GM19238 (cell line): ENCODE data around the gene RABGAP1L.

Experiments used
- DNase-seq: peaks from one replicate; pipeline ENCODE4 v3.0.0; 2011; ENCODE audit warnings: low spot score; ENCODE audit not compliant: insufficient read length

Gene RABGAP1L

DNA sequence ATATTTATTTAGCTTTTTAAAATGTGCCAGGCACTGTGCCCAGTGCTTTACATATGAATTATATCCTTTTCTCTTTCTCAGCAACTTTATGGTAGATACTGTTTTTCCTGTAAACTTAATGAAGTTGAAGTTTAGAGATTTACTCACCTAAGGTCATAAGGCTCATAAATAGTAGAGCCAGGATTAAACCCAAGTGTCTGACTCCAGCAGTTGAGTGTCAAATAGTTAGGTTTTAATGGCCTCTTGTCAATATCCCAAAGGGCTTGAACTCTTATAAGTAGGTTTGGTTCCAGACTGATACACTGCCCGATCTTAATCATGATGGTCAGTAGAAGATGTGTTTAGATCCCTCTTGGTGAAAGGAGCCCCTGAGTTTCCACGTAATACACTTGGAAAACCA lies 37.8 kb downstream of the RABGAP1L start:
- no peak for DNase-seq

DNA sequence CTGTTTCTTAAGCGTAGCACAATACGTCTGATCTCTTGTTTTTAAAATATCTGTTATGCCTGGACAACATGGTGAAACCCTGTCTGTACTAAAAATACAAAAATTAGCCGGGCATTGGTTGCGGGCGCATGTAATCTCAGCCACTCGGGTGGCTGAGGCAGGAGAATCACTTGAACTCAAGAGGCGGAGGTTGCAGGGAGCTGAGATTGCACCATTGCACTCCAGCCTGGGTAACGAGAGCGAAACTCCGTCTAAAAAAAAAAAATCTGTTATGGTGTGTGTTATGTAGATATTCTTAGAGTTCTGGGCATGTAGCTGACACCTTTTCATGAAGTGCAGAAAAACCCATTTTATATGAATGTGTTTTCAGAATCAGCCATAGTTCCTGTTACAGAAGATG lies 38.2 kb downstream of the RABGAP1L start:
- no peak for DNase-seq

DNA sequence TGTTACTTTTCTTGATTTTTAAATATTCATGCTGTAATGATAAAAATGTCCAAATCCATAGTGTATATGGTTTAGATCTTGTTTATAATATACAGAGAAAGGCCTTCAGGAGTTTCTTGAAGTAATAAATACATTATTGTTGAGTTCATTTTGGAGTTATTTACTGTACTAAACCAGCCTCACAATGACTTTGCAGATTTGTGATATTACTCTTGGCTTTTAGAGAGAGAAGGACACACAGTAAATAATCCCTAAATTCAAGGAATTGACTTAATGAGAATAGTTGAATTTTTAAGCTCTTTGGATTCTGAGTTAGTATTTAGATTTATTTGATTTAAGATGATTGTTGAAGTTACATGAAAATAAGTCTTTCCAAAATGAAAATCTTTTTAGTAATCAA lies 38.9 kb downstream of the RABGAP1L start:
- DNase-seq = no peak

DNA sequence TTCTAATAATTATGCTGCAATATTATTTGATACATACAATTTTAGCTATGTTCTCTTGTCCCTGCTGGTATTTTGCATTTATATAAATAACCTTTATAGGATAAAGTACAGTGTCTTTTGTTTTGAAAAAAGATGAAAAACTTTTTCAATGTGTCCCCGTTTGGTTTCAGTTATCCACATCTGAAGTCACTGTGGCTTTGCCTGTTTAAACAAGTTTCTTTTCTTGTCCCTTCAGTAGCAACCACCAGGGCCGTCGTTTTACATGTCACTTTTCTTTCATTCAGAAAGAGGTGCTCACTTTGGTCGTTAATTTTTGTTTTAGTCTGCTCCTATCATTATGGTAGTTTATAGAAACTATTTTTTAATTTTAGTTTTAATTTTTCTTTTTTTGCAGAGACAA lies 41.4 kb downstream of the RABGAP1L start:
- no peak for DNase-seq

DNA sequence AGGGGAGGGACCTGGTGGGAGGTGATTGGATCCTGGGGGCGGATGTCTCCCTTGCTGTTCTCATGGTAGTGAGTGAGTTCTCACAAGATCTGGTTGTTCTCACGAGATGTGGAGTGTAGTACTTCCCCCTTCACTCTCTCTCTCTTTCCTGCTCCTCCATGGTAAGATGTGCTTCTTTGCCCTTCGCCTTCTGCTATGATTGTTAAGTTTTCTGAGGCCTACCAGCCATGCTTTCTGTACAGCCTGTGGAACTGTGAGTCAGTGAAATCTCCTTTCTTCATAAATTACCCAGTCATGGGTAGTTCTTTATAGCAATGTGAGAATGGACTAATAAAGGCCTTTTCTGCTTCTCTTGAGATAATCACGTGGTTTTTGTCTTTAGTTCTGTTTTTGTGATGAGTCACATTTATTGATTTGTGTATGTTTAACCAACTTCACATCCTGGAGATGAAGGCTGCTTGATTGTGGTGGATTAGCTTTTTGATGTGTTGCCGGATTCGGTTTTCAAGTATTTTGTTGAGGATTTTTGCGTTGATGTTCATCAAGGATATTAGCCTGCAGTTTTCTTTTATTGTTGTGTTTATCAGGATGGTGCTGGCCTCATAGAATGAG lies 45.5 kb downstream of the RABGAP1L start:
- DNase-seq = no peak

DNA sequence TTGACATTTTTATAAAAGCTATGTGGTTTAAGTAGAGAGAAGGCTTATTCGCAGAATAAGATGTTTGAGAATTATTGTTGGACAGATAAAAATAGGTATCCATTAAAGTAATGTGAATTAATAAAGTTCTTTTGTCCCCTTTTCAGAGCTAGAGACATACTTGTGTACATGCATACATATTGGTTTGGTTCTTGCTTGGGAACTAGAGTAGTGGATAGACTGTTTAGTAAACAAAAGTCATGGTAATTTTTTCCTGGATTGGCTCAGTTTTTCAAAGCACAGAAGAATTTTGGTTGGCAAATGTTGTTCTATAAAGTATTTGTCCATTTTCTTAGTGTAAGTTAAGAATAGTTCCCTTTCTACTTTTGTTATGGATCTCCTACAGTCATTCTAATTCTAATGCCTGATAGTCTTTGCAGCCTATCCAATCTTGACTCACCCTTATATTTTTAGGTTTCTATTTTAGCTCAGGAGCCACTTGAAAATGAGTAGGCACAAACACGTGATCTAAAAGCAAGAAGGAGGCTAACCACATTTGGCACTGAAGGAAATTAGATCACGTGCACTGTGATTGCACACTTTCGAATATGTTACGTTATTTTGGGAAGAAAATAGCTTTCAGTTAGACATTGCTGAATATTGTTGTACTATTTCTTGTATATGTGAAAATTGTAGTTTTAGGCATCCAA lies 47.0 kb downstream of the RABGAP1L start:
- no peak for DNase-seq

DNA sequence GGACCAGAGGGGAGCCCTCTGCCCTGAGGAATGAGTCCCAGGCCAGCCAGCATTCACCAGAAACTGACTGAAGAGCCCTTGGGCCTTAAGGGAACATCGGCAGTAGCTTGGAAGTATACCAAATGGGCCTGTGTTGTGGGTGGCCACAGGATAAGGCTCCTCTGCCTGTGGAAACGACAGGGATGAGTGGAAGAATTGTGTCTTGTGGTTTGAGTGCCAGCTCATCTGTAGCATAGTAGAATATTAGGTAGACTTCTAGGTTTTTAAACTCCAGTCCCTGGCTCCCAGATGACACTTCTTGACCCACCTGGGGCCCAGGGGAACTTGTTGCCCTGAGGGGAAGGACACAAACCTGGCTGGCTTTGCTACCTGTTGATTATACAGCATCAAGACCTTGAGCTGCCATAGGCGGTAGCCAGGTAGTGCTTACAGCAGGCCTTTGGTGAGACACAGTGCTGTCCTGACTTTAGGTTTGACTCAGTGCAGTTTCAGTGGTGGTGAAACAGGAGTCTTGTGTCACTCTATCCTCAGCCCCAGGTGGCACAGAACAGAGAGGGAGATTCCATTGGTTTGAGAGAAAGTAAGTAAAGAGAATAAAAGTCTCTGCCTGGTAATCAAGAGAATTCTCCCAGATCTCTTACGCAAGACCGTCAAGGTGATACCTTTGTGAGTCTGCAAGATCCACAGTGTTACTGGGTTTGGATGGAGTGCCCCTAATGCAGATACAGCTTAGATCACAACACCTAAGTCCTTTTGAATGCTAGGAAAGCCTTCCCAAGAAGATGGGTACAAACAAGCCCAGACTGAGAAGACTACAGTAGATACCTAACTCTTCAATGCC lies 50.2 kb downstream of the RABGAP1L start:
- no peak for DNase-seq

DNA sequence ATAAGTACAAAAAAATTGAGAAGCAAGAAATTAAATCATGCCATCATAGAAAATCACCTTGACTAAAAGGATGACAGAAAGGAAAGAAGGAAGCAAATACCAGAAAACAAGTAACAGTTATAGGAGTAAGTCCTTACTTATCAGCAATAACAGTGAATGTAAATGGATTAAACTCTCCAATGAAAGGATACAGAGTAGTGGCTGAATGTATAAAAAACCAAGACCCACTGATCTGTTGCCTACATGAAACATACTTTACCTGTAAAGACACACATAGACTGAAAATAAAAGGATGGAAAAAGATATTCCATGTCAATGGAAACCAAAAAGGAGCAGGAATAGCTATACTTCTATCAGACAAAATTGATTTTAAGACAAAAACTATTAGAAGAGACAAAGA lies 52.2 kb downstream of the RABGAP1L start:
- DNase-seq = no peak

DNA sequence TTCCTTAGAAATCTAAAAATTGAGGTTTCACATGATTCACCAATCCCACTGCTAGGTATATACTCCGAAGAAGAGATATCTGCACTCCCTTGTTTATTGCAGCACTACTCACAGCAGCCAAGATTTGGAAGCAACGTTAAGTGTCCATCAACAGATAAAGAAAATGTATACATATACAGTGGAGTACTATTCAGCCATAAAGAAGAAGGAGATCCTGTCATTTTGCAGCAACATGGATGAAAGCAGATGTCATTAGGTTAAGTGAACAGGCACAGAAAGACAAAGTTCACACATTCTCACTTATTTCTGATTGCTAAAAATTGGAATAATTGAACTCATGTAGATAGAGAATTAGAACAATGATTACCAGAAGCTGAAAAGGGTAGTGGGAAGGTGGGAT lies 56.4 kb downstream of the RABGAP1L start:
- DNase-seq = no peak

DNA sequence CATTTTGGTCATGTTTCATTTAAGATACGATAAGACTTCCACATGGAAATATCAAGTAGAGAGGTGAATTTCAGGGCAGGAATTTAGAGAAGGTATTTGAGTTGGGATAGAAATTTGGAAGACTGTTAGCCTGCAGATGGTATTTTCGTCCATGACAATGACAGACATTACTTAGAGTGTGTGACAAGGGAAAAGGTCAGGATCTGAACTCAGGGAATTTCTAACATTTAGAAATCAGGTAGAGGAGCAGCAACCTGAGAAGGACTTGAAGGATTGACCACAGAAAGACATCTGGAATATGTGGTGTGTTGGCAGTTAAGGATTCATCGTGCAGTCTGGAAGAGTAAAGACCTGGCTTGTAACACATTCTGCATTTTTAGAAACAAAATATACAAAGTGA lies 57.9 kb downstream of the RABGAP1L start:
- DNase-seq = no peak

DNA sequence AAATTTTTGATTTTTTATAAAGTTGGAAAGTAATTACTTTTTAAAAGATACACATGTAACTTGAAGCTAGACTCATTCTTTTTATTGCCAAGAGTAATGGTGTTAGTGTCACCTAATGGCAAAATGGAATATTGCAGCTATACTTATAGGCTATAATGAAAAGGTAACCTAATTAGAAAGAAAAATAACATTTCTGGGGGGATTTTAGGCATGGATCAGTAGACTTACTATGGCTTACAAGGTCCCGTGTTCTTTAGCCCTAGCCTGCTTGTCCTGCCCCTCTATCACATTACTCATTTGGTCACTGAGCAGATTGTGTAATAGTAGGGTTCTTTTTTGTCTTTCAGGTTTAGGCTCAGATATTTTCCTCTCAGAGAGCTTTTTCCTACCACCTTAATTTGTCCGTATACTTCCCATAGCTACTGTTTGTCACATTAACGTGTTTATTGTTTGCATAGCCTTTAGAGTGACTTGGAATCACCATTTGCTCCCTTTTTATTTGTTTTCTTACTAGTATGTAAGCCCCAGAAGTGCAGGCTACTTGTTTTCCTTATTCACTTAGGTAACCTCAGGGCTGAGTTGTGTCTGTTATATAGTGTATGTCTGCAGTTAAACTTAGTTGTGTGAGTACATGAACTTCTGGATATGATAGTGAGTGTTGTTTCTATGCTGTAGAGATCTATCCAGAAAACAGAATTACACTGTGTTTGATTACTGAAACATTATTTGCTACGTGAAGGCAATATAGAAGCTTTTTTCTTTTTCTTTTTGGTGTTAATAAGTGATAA lies 58.7 kb downstream of the RABGAP1L start:
- no peak for DNase-seq

DNA sequence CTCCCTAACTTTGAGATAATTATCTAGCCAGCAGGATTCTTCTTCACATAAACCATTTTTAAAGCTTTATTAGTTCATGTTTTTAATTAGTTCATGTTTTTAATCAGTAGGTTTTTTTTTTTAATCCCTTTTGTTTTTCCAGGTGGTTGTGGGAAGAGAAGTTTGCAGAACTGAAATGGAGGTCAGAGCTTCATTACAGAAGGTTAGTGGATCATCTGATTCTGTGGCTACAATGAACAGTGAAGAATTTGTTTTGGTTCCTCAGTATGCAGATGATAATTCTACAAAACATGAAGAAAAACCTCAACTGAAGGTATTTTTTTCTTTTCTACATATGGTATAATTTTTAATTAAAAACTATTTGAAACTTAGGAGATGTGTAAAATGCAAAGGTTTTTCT lies 59.7 kb downstream of the RABGAP1L start:
- DNase-seq = no peak

DNA sequence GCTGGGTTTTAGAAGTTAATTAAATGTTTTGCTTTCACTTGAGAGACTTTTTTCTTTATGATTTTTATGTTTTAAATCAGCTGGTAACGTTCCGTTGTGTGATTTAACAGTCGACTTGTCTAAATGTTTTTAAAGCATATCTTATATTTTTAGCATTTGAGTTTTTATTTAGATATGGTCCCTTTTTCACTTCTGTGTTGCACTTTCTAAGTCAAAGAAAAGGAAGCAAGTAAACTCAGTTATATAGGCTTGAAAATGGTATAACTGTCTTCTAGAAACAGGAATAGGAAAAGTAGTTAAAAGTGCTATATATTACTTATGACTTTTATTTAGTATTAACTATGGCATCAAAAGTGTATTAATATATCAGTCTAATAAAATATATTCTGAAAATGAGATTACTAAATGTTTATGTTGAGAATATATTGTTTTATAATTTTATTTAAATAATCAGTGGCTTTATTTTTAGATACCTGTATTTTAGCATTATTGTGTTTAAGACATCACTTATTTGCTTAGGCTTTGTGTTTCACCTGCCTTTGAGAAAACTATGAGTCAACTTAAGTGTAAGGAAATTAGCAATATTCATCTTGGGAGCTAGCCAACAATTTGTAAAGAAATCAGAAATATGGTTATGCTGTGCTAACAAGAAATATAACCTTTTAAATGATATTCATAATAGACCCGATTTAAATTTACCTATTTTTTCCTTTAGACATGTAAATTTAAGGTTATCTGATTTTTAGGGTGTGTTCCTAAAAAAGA lies 60.5 kb downstream of the RABGAP1L start:
- no peak for DNase-seq

DNA sequence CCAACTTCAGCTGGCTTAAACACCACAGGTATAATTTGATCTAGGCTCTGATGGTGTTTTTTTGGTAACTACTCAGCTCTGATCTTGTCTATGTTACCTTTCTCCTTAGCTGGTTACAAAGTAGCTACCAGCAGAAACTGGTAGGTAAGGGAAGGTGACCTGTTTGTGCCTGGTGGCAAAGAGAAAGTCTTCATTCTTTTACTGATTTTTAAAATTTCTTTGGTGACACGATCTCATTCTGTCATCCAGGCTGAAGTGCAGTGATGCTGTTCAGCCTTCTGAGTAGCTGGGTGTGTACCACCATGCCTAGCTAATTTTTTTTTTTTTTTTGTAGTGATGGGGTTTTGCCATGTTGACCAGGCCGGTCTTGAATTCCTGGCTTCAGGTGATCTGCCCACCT lies 62.4 kb downstream of the RABGAP1L start:
- no peak for DNase-seq

DNA sequence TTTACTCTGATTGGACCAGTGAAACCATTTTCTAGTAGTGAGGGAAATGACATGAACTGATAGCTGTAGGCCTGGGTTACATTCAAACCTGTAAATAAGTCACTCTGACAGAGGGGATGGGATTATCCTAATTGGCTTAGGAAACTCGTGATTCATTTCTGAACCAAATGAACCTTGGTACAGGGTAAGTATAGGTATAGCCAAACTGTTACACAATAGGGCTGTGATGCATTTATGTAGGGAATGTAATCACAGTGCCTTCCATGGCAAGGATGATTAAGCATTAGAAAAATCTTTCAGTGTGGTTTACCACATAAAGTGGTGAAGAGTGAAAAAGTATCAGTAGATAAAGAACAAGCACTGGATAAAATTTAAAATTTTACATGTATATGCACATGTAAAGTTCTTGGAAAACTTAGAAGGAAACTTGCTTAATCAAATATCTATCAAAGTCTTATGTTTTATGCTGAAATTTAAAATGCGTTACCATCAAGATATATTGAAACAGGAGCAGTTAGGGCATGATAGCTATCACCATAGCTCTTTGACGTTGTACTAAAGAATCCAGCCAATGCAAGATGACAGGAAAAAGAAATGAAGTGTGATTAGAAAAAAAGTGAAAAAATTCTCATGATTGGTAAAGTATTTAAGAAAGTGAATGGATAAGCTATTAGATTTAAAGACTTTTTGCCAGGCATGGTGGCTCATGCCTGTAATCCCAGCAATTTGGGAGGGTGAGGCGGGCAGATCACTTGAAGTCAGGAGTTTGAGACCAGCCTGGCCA lies 63.0 kb downstream of the RABGAP1L start:
- no peak for DNase-seq

DNA sequence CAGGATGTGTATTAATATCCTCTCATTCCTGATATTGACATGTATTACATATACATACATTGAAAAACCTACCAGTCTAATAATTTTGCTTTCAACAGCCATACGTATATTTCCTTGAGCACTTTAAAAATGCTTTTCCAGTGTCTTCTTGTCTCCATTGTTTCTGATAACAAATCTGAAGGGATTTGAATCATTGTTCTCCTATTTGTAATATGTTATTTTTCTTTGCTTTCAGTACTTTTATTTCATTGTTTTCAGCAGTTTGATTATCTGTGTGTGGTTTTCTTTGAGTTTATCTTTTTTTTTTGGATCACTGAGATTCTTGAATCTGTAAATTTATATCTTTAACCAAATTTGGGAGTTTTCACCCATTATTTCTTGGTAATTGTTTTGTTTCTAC lies 65.3 kb downstream of the RABGAP1L start:
- no peak for DNase-seq

DNA sequence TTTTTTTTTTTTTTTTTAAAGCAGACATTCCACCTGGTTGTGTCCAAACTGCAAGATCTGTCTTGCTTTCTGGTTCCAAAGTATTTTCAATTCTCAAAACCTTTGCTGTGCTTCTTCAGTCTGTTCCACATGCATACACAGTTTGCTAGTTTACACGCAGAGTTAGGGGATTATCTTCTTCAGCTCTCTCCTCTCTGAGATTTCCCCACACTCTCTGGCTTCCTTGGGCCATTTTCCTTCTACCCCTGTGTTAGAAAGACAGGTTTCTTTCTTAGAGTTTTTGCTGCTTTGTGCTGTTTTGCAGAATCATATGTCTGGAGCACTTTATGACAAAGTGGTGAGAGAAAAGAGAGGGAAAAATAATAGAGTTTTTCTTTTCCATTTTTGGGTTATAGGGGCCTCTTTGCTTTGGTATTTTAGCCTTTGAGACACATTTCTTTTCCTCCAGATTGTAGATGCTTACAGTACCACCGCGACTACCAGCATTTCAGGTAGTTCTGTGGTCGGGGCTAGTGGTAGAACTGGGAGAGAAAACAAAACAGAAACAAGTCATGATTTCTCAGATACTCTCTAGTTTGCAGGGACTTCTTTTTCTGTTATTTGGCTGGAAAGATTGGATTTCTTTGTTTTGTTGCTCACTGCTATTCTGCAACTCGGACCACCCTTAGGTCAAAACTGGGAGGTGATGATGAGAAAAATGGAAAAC lies 66.3 kb downstream of the RABGAP1L start:
- DNase-seq = no peak

DNA sequence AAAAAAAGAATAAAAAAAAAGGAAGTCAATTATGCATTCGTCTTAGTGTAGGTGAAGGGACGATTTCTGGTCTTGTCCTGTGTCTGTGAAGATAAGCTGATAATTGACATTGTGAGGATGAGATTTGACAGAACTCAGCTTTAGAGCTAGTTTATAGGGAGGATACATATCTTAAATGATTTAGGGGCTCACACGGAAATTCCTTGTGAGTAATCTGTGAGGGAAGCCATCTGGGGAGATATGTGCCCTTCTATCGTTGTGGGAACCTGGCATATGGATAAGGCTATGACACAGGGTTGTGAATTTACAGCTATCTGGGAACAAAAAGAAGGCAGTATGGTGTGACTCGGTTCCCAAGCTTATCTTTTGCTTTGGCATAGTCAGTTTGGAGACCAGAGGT lies 71.1 kb downstream of the RABGAP1L start:
- DNase-seq = no peak

DNA sequence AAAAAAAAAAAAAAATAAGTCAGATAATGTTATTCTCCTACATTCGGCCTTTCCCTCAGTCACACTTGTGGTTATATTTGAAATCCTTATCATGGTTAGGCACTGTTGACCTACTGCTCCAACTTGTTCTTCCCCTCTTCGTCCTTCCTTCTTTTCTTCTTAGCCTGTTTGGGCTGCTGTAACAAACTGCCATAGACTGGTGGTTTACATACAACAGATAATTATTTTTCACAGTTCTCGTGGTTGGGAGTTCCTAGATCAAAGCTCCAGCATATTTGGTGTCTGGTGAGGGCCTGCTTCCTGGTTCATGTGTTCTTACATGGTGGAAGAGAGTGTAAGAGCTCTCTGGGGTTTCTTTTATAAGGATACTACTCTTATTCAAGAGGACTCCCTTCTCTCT lies 73.4 kb downstream of the RABGAP1L start:
- no peak for DNase-seq
